GM12878 (cell line): ENCODE data around the gene ARRB2.

Experiments used
- ESRRA ChIP-seq: IDR thresholded peaks from 2 replicates; pipeline ENCODE4 v1.6.1; 2012; ENCODE audit warnings: mild to moderate bottlenecking, low read length, improper control_type of control experiment
- MAX ChIP-seq: IDR thresholded peaks from 2 replicates; pipeline ENCODE4 v1.6.1; 2012; ENCODE audit warnings: low read depth, low read length, improper control_type of control experiment
- POLR2AphosphoS2 ChIP-seq: IDR thresholded peaks from 2 replicates; pipeline ENCODE4 v1.6.1; 2011; ENCODE audit warnings: low read depth, mild to moderate bottlenecking, low read length, improper control_type of control experiment, moderate library complexity
- RELA ChIP-seq: fragments of 450-650 bp; IDR thresholded peaks from 2 replicates; pipeline ENCODE4 v1.8.0; 2014; ENCODE audit warnings: borderline replicate concordance; ENCODE audit not compliant: partially characterized antibody

- TF ChIP-seq ESRRA (no peak), RELA (no peak), POLR2AphosphoS2 (no peak), MAX (no peak)
These were observed 30.2 kb downstream of the ARRB2 start for GRCh38 chr17:4740584-4740983.
